ENCODE data around the gene SH3BGRL2. TPM values are rescaled to one million over a fixed set of nuclear protein-coding genes. Genes with fewer than 3 reads are reported as not detected.

Gene SH3BGRL2
- total and polyA plus RNA-seq, 2 donors, result 20.8 to 32.2 TPM

DNA sequence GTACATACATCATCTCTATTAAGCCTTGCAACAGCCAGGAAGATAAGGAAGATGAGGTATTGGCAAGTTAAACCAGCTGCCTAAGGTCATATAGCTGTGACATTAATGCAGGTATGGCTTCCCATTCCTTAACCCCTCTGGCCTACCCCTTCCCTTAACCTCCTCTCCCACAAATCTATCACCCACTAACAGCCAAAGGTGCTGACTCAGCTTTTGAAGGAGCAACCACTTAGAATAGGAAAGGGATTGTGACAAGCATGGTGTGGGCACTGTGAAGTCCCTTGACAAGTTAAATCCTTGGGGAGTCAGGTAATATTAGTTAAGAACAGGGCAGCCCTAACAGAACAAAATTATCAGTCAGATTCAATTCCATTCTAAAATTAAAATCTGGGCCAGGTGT lies 5.4 kb upstream of the SH3BGRL2 start:
- no peak overlapping the region for H3K27ac ChIP-seq (ENCODE audit: low read depth)
- H3K36me3 ChIP-seq (ENCODE audit: insufficient read depth), result no peaks in the 10 kb centered on the region
- no peak overlapping the region for H3K4me3 ChIP-seq (ENCODE audit: low read depth, low read length)
- no peak for DNase-seq (ENCODE audit: extremely low spot score)
- no peaks in the 10 kb centered on the region for H3K4me1 ChIP-seq (ENCODE audit: insufficient read depth)

DNA sequence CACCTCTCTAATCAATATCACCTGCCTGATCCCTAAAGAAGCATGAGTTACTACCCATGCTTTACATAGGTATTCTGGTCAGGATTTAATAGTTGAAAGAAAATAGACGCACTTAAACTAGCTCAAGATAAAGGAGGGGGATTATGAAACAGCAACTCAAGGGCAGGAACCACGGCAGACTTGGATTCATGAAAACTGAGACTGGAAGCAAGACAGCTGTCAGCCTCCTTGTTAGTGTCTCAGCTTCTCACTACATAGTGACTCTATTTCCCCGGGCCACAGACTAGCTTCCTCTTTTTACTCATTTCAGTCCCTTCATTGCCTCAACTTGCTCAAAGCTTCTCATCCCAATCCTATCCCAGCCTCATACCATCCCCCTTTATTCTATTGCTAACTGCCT lies 4.3 kb upstream of the SH3BGRL2 start:
- no peak for DNase-seq (ENCODE audit: extremely low spot score)
- 69% methylated on average over 3 of the region's 3 CpGs for WGBS
- no peak overlapping the region for H3K4me3 ChIP-seq (ENCODE audit: low read depth, low read length)
- H3K4me1 ChIP-seq (ENCODE audit: insufficient read depth), result no peaks in the 10 kb centered on the region
- H3K36me3 ChIP-seq (ENCODE audit: insufficient read depth), result no peaks in the 10 kb centered on the region
- no peak overlapping the region for H3K27ac ChIP-seq (ENCODE audit: low read depth)

DNA sequence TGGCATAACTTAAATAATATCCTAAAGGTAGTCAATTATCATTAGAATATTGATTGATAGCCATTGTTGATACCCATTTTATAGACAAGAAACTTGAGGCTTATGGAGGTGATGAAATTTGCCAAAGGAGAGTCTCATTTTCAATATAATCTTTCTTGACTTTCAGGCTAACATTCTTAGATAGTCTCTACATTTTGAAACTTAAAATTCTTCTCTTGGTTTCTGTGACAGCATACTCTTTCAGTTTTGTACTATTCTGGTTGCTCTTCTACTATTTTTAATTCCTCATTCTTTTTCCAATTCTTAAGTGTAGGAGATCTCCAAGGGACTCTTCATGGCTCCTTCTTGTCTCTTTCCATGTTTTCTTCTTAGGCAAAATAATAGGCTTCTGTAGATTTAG lies 3.7 kb upstream of the SH3BGRL2 start:
- Histone ChIP-seq H3K4me3 (ENCODE audit: low read depth, low read length) (no peak overlapping the region), H3K4me1 (ENCODE audit: insufficient read depth) (no peaks in the 10 kb centered on the region), H3K36me3 (ENCODE audit: insufficient read depth) (no peaks in the 10 kb centered on the region), H3K27ac (ENCODE audit: low read depth) (no peak overlapping the region)
- DNase-seq (ENCODE audit: extremely low spot score), result no peak

DNA sequence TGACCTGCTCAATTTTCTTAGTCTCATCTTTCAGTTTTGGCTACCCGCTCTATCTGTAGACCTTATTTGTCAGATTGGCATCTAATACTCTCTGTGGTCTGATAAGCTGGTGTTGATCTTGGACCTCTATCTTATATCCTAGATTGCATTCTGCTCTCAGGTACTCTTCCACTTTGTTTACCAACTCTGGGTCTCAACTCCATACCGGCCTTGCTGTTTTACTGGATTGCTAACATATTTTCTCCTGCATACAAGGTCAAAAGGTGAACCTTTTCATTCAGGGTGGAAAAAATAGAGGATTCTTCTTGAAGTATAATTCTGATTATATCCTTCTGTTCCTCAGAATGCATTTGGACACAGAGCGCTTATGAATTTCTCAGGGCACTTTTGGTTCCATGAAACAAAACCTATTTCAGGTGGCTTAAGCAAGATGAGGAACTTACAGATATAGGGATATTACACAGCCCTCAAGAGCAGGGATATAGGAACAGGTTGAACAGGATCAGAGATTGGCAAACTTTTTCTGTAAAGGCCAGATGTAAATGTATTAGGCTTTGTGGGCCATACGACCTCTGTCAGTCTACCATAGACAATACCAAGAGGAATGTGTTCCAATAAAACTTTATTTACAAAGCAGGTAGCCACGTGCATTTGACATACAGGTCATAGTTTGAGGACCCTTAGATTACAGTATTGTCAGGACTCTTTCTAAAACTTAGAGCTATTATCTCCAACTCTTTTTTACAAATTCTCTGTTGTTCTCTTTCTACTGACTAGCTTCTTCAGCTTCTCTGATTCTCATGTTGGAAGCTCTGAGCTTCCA lies 2.5 kb upstream of the SH3BGRL2 start:
- H3K36me3 ChIP-seq (ENCODE audit: insufficient read depth), result no peaks in the 10 kb centered on the region
- no peak overlapping the region for H3K27ac ChIP-seq (ENCODE audit: low read depth)
- no peak overlapping the region for H3K4me3 ChIP-seq (ENCODE audit: low read depth, low read length)
- H3K4me1 ChIP-seq (ENCODE audit: insufficient read depth), result no peaks in the 10 kb centered on the region
- WGBS, result 90% methylated on average over 5 of the region's 5 CpGs
- no peak for DNase-seq (ENCODE audit: extremely low spot score)

DNA sequence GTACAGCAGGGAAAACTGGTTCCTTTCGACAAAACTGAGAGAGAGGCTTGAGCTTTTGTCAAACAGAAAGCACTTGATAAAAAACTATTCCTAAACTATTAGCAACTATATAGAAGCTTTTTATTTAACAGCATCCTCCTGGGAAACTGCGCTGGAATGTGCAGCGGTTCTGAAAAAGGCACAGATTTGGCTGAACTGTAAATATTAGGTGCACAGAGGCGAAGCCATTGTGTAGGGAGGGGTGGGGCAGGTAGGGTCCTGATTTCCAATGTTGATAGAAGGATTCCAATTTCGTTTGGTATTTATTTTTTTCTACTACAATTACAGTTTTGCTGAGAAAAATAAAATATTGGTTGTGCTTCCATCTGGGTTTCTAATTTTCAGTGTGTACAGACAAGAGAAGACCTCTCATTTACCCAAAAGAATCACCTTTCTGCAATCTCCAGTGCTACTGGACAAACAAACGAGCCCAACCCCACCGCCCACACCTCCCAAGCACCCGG lies 698 bp upstream of the SH3BGRL2 start:
- no peak overlapping the region for H3K27ac ChIP-seq (ENCODE audit: low read depth)
- H3K36me3 ChIP-seq (ENCODE audit: insufficient read depth), result no peaks in the 10 kb centered on the region
- 48% methylated on average over 8 of the region's 8 CpGs for WGBS
- no peaks in the 10 kb centered on the region for H3K4me1 ChIP-seq (ENCODE audit: insufficient read depth)
- DNase-seq (ENCODE audit: extremely low spot score), result no peak
- peak overlapping the region; percentile 91 for H3K4me3 ChIP-seq (ENCODE audit: low read depth, low read length)

DNA sequence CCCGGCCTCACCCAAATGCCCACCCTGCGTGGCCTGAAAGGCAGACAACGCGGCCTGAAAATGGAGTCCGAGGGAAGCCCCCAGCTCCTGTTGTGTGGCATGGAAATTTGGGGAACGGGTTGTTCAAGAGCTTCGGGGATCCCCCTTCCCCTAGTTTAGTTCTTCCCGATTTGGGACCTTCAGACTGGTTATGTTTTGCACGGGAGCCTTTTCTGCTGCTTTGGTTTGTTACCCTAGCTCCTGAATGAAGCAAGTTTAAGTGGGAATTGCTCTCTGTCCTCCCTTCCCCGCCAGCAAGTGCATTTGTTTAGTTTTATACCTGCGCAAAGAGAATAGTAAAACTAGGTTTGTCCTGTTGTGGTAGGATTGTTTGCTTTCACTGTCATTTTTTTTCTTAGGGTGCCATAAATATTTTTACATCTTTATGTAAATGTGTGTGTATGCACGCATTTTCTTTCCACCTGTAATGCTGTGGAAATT lies 604 bp downstream of the SH3BGRL2 start:
- DNase-seq (ENCODE audit: extremely low spot score), result no peak
- H3K4me3 ChIP-seq (ENCODE audit: low read depth, low read length), result peak overlapping the region; percentile 91
- no peak overlapping the region for H3K27ac ChIP-seq (ENCODE audit: low read depth)
- no peaks in the 10 kb centered on the region for H3K4me1 ChIP-seq (ENCODE audit: insufficient read depth)
- WGBS, result 15% methylated on average over 12 of the region's 12 CpGs
- H3K36me3 ChIP-seq (ENCODE audit: insufficient read depth), result no peaks in the 10 kb centered on the region

DNA sequence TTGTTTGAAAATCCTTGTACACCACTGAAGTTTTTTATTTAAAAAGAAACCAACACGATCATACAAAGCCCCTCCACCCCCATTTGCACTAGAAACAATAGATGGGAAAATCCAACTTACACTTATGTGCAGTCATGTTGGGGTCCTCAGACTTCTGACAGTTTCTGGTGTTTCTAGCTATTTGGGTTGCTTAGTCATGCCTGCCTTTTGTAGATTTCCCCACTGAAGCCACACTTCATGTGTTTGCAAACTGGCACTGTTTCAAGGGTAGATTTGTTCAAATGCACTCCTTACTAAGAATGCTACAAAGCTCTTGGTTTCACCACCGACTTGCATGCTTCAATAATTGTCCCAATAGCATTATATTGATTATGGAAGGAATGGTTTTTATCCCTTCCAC lies 1.5 kb downstream of the SH3BGRL2 start:
- DNase-seq (ENCODE audit: extremely low spot score), result no peak
- no peak overlapping the region for H3K4me3 ChIP-seq (ENCODE audit: low read depth, low read length)
- H3K36me3 ChIP-seq (ENCODE audit: insufficient read depth), result no peaks in the 10 kb centered on the region
- H3K4me1 ChIP-seq (ENCODE audit: insufficient read depth), result no peaks in the 10 kb centered on the region
- WGBS, result 77% methylated on average over 2 of the region's 2 CpGs
- no peak overlapping the region for H3K27ac ChIP-seq (ENCODE audit: low read depth)

DNA sequence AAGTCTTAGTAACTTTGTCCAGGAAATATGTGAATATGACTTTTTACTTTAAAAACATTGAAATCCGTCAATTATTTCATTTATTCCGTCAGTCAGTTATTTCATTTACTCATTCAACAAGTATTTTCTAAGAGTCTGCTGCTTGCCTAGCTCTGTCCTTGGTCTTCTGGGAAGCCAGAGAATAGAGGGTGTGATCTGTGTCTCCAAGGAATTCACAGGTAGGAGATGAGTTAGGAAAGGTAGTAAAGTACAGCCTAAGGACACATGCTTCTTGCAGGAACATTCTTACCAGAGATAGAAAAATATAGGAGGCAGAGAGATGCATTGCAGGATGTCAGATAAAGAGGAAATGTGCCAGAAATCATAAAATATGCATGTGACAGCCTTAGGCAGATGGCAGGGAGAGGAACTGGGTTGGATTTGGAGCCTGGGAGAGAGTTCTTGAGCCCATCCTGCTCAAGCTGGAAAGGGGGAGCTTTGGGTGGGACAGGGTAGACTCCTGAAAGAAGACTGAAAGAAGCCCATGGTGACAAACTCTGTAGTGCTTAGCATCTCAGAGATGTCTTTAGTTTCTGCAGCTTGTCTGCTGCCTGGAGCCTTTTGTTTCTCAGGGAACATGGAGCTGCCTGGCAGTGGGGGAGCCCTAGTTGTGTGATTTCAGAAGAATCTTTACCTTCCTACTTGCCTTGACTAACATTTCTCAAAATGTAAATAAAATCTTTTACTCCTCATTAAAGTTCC lies 3.5 kb downstream of the SH3BGRL2 start:
- WGBS, result 85% methylated on average over 2 of the region's 2 CpGs
- Histone ChIP-seq H3K27ac (ENCODE audit: low read depth) (no peak overlapping the region), H3K4me1 (ENCODE audit: insufficient read depth) (no peaks in the 10 kb centered on the region), H3K36me3 (ENCODE audit: insufficient read depth) (no peaks in the 10 kb centered on the region), H3K4me3 (ENCODE audit: low read depth, low read length) (no peak overlapping the region)
- no peak for DNase-seq (ENCODE audit: extremely low spot score)

DNA sequence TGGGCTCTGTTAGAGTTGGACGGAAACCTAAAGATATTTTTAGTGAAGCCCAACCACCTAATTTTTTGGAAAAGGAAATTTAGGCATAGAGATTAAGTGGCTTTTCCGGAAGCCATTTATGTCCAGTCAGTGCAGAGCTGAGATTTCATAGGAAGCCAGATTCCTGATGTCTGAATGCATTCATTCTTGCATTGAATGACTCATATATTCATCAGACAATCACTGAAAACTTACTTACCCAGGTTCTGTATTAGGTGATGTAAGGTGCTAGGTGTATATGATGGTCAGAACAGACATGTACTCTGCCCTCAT lies 4.1 kb downstream of the SH3BGRL2 start:
- DNase-seq (ENCODE audit: extremely low spot score), result no peak
- WGBS, result 24% methylated on average over 2 of the region's 2 CpGs
- Histone ChIP-seq H3K27ac (ENCODE audit: low read depth) (no peak overlapping the region), H3K36me3 (ENCODE audit: insufficient read depth) (no peaks in the 10 kb centered on the region), H3K4me1 (ENCODE audit: insufficient read depth) (no peaks in the 10 kb centered on the region), H3K4me3 (ENCODE audit: low read depth, low read length) (no peak overlapping the region)

DNA sequence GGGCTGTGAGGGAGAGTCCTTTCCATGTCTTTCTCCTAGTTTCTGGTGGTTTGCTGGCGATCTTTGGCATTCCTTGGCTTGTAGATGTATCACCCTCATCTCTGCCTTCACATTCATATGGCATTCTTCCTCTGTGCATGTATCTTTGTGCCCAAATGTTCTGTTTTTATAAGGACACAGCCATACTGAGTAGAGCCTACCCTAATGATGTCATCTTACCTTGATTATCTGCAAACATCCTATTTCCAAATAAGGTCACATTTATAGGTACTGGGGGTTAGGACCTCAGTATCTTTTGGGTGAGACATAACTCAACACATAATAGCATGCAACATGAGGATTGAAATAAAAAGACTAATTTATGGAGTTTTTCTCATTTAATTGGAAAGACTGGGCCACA lies 5.5 kb downstream of the SH3BGRL2 start:
- H3K36me3 ChIP-seq (ENCODE audit: insufficient read depth), result no peaks in the 10 kb centered on the region
- H3K4me1 ChIP-seq (ENCODE audit: insufficient read depth), result no peaks in the 10 kb centered on the region
- WGBS, result 46% methylated on average over 1 of the region's 1 CpG
- H3K4me3 ChIP-seq (ENCODE audit: low read depth, low read length), result no peak overlapping the region
- DNase-seq (ENCODE audit: extremely low spot score), result no peak
- no peak overlapping the region for H3K27ac ChIP-seq (ENCODE audit: low read depth)

DNA sequence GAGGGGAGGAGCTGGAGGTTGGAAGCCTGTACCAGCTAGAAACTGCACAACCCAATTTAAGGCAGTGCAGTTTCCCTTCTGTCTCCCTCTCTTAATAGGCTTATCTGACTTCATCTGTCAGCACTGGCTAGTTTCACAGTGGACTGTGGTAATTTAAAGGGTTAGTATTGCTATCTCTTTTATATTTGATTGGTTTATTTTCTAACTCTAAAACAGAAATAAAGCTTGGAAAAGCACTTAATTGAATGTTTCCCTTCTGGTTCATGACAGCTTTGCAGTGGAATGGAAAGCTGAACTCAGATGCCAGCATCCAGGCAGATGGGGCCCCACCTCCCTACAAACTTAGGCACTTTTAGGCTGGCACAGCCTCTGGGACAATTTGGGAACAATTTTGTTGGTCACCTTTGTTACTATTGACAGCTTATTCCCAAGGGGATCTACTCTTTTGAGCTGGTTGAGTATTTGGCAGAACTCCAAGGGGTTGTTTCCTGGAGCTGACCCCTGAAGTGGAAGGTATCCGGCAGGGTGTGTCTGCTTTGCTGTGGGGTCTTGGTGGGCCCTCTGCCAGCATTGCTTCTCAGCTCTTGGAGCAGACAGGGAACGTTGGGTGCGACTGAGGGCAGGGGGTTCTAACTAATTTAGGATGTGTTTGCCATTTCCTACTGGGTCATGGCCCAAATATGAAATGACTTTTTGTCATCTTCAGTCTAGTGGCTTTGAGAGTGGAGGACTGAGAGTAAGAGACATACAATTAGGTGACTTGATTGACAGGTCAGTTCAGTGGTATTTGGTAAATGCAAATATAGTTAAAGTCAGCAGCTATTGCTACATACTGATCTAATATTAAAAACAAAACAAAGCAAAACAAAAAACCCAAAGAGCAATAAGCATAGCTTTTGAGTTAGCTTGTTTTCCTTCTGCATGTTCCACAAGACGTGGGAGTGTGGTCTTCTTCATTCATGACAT lies 9.3 kb downstream of the SH3BGRL2 start:
- H3K36me3 ChIP-seq (ENCODE audit: insufficient read depth), result no peaks in the 10 kb centered on the region
- H3K4me3 ChIP-seq (ENCODE audit: low read depth, low read length), result no peak overlapping the region
- no peak for DNase-seq (ENCODE audit: extremely low spot score)
- H3K27ac ChIP-seq (ENCODE audit: low read depth), result no peak overlapping the region
- H3K4me1 ChIP-seq (ENCODE audit: insufficient read depth), result no peaks in the 10 kb centered on the region
- WGBS, result 73% methylated on average over 4 of the region's 4 CpGs

DNA sequence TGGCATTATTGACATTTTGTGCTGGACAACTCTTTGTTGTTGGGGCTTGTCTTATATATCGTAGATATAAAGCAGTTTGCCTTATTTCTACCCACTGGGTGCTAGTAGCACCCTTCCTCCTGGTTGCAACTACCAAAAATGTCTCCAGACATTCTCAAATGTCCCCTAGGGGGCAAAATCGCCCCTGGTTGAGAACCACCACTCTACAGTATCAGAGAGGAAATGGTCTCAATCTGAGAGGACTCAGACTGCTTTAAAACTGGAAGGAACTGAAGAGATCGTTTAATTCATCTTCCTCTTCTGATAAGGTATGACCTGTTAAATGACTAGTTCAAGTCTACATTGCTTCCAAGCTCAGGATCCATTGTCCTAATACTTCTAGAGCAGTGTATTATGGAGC lies 14.9 kb downstream of the SH3BGRL2 start:
- no peak for DNase-seq (ENCODE audit: extremely low spot score)
- Histone ChIP-seq H3K36me3 (ENCODE audit: insufficient read depth) (no peaks in the 10 kb centered on the region), H3K27ac (ENCODE audit: low read depth) (no peak overlapping the region), H3K4me3 (ENCODE audit: low read depth, low read length) (no peak overlapping the region), H3K4me1 (ENCODE audit: insufficient read depth) (peaks cover 2% of the 10 kb centered on the region)
- WGBS, result 60% methylated on average over 3 of the region's 3 CpGs

DNA sequence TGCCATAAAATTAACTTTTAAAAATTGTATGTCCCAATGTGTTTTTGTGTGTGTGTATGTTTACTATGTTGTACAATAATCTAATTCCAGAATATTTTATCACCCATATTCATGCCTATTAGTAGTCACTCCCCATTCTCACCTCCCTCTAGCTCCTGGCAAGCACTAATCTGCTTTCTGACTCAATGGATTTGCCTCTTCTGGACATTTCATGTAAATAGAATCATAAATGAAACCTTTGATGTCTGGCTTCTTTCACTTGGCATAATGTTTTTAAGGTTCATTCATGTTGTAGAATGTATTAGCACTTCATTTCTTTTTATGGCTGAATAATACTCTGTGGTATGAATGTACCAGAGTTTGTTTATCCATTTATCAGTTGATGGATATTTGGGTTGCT lies 15.4 kb downstream of the SH3BGRL2 start:
- H3K4me1 ChIP-seq (ENCODE audit: insufficient read depth), result peaks cover 2% of the 10 kb centered on the region
- DNase-seq (ENCODE audit: extremely low spot score), result no peak
- H3K36me3 ChIP-seq (ENCODE audit: insufficient read depth), result no peaks in the 10 kb centered on the region
- no peak overlapping the region for H3K27ac ChIP-seq (ENCODE audit: low read depth)
- no peak overlapping the region for H3K4me3 ChIP-seq (ENCODE audit: low read depth, low read length)
